PFSK-1 (cell line): ENCODE data around the gene FBN2.

Experiments
- POLR2AphosphoS5 ChIP-seq: IDR thresholded peaks from 2 replicates; pipeline ENCODE4 v1.6.1; 2012; ENCODE audit warnings: low read depth, mild to moderate bottlenecking, control low read depth, low read length, moderate library complexity
- REST ChIP-seq, 2 experiments: IDR thresholded peaks; 2 replicates each; pipeline versions ENCODE4 v1.6.1 to v1.8.0; 2011 to 2012; ENCODE audit warnings: low read depth in 2 of 2, low read length in 2 of 2, control low read depth in 1 of 2, inconsistent platforms in 1 of 2, mild to moderate bottlenecking in 1 of 2, moderate library complexity in 1 of 2; ENCODE audit not compliant: insufficient read depth in 1 of 2

DNA sequence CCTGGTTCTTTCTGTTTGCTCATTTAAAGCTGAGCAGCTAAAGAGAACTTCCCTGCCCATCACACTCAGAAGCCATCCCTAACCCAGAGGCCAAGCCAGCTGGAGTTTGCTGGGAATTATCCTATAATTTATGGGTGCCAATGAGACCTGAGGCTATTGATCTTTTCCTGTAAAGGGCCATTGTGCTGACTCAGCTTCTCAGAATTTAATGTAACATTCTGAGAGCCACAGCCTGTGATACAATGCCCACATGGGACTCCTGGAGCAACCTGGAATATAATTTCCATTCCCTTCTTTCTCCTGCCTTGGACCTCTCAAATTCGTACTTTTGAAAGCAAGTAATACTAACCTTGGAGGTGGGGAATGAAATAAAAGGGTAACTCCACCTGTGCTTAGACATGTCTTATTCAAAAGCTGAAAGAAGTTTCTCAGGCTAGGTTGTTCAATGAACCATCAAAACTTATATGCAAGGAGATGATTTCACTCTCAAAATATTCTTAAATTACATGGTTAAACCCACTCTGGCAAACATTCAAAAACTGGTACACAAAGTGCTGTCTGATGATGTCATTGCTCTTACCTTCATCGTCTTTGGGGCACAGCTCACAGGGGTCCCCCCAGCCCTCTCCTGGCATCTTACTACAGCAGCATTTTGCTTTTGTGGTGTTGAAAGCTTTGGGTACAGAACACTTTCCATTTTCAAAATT, 247.7 kb downstream of the FBN2 start:
- TF ChIP-seq REST (IDR thresholded peaks at IDR 0.05; ENCODE audit: insufficient read depth in 1 of 2, low read depth in 2 of 2, low read length in 2 of 2) (no peak), POLR2AphosphoS5 (no peak)
